GM18861 (cell line): Measurements from ENCODE around the gene RCSD1.

Experiments used
- ATAC-seq: cut with Tn5 transposase; IDR thresholded peaks from one replicate; pipeline ENCODE4 v1.9.1; 2021; ENCODE audit not compliant: unreplicated experiment

Gene RCSD1

GRCh38 chr1:167617153-167618147, 12.6 kb upstream of the RCSD1 start:
- peak; percentile 65 for ATAC-seq

DNA sequence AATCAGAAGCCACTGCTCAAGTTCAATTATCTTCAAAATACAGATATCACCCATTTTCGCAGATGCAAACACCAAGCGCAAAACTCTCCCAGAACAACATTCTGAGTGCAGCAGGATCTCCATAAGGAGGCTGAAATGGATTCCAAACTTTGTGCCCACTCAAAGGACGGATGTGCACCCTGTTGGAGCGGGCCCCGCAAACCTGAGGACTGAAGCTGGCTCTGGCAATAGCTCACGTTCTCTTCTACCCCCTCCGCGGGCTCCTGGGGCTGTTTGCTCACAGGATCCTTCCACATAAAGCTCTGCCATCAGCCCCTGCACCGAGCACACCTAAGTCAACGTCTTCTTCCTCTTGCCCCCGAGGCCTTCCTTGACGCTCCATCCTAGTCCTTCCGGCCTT, 11.7 kb upstream of the RCSD1 start:
- no peak for ATAC-seq

GRCh38 chr1:167618789-167619188, 11.2 kb upstream of the RCSD1 start:
- no peak for ATAC-seq

GRCh38 chr1:167620002-167620401, 10.0 kb upstream of the RCSD1 start:
- no peak for ATAC-seq

GRCh38 chr1:167621780-167622313, 8.2 kb upstream of the RCSD1 start:
- no peak for ATAC-seq

DNA sequence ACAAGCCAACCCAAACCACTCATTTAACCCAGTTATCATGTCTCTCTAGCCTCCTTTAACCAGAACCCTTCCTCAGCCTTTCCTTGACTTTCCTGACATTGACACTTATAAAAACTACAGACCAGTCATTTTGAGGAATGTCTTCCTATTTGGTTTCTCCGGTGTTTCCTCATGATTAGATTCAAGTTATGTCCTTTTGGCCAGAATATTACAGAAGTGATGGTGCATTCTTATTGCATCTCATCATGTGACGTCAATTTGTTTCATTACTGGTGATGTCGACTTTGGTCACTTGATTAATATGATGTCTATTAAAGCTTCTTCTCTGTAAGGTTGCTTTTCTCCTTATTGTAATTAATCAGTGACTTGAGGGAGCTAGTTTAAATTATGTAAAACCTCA, 6.1 kb upstream of the RCSD1 start:
- no peak for ATAC-seq

DNA sequence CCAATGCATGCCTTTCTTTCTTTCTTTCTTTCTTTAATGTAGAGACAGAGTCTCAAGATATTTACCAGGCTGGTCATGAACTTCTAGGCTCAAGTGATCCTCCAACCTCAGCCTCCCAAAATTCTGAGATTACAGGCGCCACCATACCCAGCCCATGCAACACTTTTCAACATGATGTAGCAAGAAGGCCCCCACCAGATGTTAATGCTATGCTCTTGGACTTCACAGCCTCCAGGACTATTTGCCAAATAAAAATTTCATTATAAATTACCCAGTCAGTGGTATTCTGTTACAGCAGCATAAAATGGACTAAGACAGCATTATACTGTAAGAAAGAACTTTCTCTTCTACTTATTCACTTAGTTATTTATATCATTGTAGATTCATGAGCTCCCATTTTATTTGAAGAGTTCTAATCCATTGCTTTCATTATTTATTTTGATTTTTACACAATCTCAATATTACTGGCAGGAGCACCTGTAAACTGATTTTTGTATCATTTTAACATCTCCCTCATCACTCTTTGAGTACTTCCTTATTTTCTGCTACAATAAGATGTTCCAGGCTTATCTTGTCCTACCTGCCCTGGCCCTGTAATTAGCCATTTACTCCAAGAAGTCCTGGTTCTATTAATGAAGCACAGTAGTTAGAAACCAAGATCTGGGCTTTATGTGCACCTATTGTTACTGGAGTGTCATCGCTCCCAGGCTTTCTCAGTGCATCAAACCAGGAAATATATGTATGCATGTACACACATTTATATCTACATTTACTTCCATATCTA, 4.8 kb upstream of the RCSD1 start:
- no peak for ATAC-seq

DNA sequence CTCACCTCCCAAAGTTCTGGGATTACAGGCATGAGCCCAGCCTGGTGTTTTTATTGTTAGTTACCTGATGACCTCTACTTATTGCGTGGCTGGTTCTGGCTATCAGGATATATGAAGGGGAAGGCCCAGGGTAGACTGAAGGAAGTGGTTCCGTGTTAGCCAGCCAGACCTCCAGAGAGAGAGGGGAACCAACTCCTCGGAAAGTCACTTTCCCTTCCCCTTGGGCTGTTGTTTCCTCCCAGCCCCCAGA, 2.5 kb upstream of the RCSD1 start:
- no peak for ATAC-seq

DNA sequence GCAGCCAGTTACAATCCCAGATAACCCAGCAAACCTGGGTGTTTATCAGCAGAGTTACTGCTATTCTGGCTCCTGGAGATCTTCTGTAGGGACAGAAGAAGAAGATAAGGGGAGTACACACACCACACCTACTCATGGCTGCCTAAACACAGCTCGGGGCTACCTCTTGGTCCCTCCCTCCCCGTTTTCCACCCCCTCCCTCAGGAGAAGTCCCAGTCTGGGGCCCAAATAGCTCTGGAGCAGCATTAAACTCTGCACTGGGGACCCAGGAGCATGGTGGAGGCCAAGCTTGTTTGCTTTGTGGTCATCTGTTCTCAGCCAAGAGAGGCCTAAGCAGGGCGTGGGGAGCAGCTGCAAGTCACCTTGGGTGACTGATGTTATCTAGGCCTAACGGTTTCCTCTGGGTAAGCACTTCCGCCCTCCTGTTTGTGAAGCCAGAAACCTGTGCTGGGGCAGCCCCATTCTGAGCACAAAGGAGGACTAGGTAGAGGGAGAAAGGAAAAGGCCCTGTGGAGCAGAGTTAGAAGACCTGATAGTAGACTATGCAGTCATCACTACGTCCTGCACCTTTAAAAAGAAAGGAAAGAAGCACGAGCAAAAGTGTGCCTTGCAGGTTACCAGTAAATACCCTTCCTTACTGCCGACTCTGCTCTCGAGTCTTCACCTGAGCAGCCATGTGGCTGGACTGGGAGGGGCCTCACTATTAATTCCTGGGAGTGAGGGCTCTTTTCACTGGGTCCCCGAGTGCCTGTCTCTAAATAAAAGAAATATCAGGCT, 2.0 kb upstream of the RCSD1 start:
- ATAC-seq, result peak; percentile 62

- no peak for ATAC-seq
Measured at GRCh38 chr1:167628741-167629515, 1.1 kb upstream of the RCSD1 start.

GRCh38 chr1:167630568-167631385, 745 bp downstream of the RCSD1 start:
- ATAC-seq, result no peak

GRCh38 chr1:167631386-167631935, 1.4 kb downstream of the RCSD1 start:
- ATAC-seq, result no peak

DNA sequence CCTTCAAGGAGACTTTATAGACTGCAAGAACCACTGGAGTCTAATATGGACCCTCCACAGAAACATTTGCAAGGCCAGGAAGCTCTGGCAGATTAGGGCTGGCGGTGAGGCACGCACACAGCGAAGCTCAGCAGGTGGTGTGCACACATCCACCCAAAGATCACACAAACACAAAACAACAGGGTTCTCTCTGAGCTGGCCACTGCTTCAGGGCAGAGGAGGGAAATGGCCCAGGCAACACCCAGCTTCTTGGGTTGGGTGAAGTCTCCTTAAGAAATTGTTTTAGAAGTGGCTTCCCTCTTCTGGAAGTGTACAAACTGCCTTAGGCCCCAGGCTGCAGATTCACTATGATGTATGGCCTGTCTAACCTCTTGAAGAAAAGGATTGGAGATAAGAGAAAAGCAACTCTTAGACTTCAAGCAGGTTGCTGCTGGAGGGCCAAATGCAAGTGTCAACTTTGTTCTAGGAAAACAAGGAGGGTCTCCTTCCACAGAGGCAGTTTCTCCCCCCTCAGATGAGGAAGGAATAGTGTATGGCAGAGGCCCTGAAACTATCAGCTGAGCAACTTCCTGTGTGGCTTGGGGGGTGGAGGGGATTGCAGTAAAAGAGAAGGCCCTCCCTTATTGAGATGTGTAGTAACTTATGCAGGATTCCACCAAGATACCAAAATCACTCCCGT, 2.0 kb downstream of the RCSD1 start:
- no peak for ATAC-seq

- no peak for ATAC-seq
Measured at GRCh38 chr1:167633258-167633944, 3.4 kb downstream of the RCSD1 start.

DNA sequence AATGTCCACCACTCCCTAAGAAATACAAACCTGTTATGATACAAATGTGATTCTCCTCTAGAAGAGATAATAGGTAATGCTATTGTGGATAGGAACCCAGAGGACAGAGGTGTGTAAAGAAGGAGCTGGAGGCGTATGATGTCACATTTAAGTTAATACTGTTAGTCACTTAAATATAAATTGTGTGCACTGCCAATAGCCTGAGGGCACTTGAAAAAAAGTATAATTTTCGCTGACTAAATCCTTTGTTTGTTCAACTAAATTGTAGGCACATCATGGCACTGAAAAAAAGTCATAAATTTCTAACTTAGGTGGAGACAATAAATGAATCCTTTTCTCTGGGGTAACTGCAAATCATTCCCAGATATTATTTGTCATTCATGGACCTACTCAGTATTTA, 4.4 kb downstream of the RCSD1 start:
- no peak for ATAC-seq

GRCh38 chr1:167635156-167635648, 5.2 kb downstream of the RCSD1 start:
- ATAC-seq, result no peak

- no peak for ATAC-seq
Measured at GRCh38 chr1:167635941-167636340, 5.9 kb downstream of the RCSD1 start.

DNA sequence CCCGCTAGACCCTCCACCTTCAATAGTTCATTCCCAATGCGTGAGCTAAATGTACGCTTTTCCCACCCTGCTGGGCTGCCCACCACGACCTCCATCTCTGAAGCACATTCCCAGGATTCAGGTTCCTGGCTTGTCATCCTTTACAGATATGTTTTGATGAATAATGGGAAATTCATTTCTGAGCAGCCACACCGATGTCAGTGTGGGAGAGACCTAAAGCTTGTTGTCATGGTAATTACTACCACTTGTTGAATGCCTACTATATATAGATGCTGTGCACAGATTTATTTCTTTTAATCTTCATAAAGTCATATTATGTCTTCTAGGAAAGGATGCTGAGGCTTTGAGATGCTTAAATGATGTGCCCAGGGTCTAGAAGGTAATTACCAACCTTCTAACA, 8.0 kb downstream of the RCSD1 start:
- ATAC-seq, result no peak
